ENCODE data around the gene MOB2.

MOB2 gene

GRCh38 chr11:1508986-1509385, 22.4 kb upstream of the MOB2 start:
- no peak for DNase-seq (ENCODE audit: extremely low spot score)
- TF ChIP-seq CTCF (IDR thresholded peaks at IDR 0.05; ENCODE audit: control extremely low read depth, extremely low read depth, low read depth, missing control alignments) = no peak
- ChIA-PET CTCF (no interaction called here), POLR2A (no interaction called here)

GRCh38 chr11:1508491-1508891, 21.9 kb upstream of the MOB2 start:
- TF ChIP-seq CTCF (IDR thresholded peaks at IDR 0.05; ENCODE audit: control extremely low read depth, extremely low read depth, low read depth, missing control alignments) = no peak
- ChIA-PET CTCF (no interaction called here), POLR2A (no interaction called here)
- DNase-seq (ENCODE audit: extremely low spot score) = no peak

- POLR2A ChIA-PET = no interaction called here
- no peak for DNase-seq (ENCODE audit: extremely low spot score)
- CTCF ChIA-PET = interaction anchor here (1.4 kb wide), 1 partner anchor 9 kb away, joined by 3 read pairs; no protein-coding TSS in a partner anchor
Measured at GRCh38 chr11:1507381-1508140, 21.0 kb upstream of the MOB2 start.

GRCh38 chr11:1506981-1507380, 20.4 kb upstream of the MOB2 start:
- DNase-seq (ENCODE audit: extremely low spot score) = no peak
- CTCF ChIA-PET = interaction anchor here (1.4 kb wide), 1 partner anchor 9 kb away, joined by 3 read pairs; no protein-coding TSS in a partner anchor
- POLR2A ChIA-PET = no interaction called here
- no peak for TF ChIP-seq CTCF (IDR thresholded peaks at IDR 0.05; ENCODE audit: control extremely low read depth, extremely low read depth, low read depth, missing control alignments)

More at GRCh38 chr11:1507381-1508140, 21.0 kb upstream of the MOB2 start:
- TF ChIP-seq CTCF (IDR thresholded peaks at IDR 0.05; ENCODE audit: control extremely low read depth, extremely low read depth, low read depth, missing control alignments) = no peak

- no peak for DNase-seq (ENCODE audit: extremely low spot score)
- ChIA-PET POLR2A (no interaction called here), CTCF (interaction anchor here (1.1 kb wide), 1 partner anchor 11 kb away, joined by 4 read pairs; no protein-coding TSS in a partner anchor)
- TF ChIP-seq CTCF (IDR thresholded peaks at IDR 0.05; ENCODE audit: control extremely low read depth, extremely low read depth, low read depth, missing control alignments) = no peak
Measured at GRCh38 chr11:1505480-1505879, 18.9 kb upstream of the MOB2 start.

GRCh38 chr11:1504581-1505290, 18.2 kb upstream of the MOB2 start:
- no peak for DNase-seq (ENCODE audit: extremely low spot score)
- POLR2A ChIA-PET = no interaction called here
- CTCF ChIA-PET = interaction anchor here (1.0 to 1.1 kb wide), 2 partner anchors 10 to 11 kb away, joined by 4 to 6 read pairs; no protein-coding TSS in a partner anchor
- no peak for TF ChIP-seq CTCF (IDR thresholded peaks at IDR 0.05; ENCODE audit: control extremely low read depth, extremely low read depth, low read depth, missing control alignments)
